GM12878 (cell line): ENCODE data around the gene PROM1.

Experiments used
- BHLHE40 ChIP-seq, 2 experiments: fragments of 450-650 bp in 1 of 2; IDR thresholded peaks; 2 replicates each; pipeline ENCODE4 v1.6.1; 2011 to 2017; ENCODE audit warnings: low read depth in 2 of 2, borderline replicate concordance in 1 of 2, improper control_type of control experiment in 1 of 2, low read length in 1 of 2, mild to moderate bottlenecking in 1 of 2
- CHD2 ChIP-seq: IDR thresholded peaks from 2 replicates; pipeline ENCODE4 v1.6.1; 2011; ENCODE audit warnings: low read depth, low read length, improper control_type of control experiment, borderline replicate concordance
- FOS ChIP-seq: IDR thresholded peaks from 3 replicates; pipeline ENCODE4 v1.6.1; 2011; ENCODE audit warnings: borderline replicate concordance; ENCODE audit not compliant: insufficient read length; ENCODE audit errors: extremely low read depth
- PAX8 ChIP-seq: fragments of 450-650 bp; IDR thresholded peaks from 2 replicates; pipeline ENCODE4 v1.6.1; 2017; ENCODE audit warnings: mild to moderate bottlenecking, moderate library complexity
- POLR2A ChIP-seq: IDR thresholded peaks from 2 replicates; pipeline ENCODE4 v1.6.1; 2011; ENCODE audit warnings: low read depth, mild to moderate bottlenecking, low read length
- RCOR1 ChIP-seq: conservative IDR thresholded peaks from 2 replicates; pipeline ENCODE4 v1.6.1; 2012; ENCODE audit warnings: low read depth, low read length, improper control_type of control experiment
- ZNF384 ChIP-seq: IDR thresholded peaks from 2 replicates; pipeline ENCODE4 v1.6.1; 2012; ENCODE audit warnings: low read depth, mild to moderate bottlenecking, low read length, improper control_type of control experiment, borderline replicate concordance
- TF ChIP-seq, protein P1 (sequence below): IDR thresholded peaks from 2 replicates; pipeline ENCODE4 v1.6.1; 2011; ENCODE audit warnings: low read depth, low read length, improper control_type of control experiment, borderline replicate concordance
- TF ChIP-seq, protein P2 (sequence below), 3 experiments: IDR thresholded peaks in 2 of 3; conservative IDR thresholded peaks in 1 of 3; 2 replicates each; pipeline ENCODE4 v1.5.1; 2011; ENCODE audit warnings: low read depth in 3 of 3, low read length in 3 of 3, mild to moderate bottlenecking in 3 of 3, control low read depth in 2 of 3, moderate library complexity in 2 of 3, inconsistent platforms in 1 of 3, mixed read lengths in 1 of 3; ENCODE audit not compliant: control insufficient read depth in 2 of 3, insufficient read depth in 1 of 3; ENCODE audit errors: extremely low read depth in 1 of 3

DNA sequence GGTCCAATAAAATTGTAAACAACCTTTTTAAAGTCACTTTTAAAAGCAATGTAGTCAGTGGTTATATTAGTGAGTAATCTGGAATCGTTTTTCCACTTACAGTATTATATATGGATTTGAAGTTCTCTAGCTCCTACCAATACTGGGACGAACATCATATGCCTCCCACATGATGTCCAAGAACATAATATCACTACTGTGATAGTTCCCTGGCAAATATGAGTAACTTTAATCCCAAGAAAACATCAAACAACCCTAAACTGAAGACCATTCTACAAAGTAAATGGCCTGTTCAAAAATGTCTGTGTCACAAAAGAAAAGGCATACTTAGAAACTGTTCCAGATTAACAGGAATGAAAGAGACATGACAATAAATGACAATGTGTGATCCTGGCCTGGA, 67.3 kb downstream of the PROM1 start:
- TF ChIP-seq ZNF384: no peak
- no peak for TF ChIP-seq RCOR1
- no peak for TF ChIP-seq POLR2A
- TF ChIP-seq PAX8: no peak
- TF ChIP-seq, protein P1, sequence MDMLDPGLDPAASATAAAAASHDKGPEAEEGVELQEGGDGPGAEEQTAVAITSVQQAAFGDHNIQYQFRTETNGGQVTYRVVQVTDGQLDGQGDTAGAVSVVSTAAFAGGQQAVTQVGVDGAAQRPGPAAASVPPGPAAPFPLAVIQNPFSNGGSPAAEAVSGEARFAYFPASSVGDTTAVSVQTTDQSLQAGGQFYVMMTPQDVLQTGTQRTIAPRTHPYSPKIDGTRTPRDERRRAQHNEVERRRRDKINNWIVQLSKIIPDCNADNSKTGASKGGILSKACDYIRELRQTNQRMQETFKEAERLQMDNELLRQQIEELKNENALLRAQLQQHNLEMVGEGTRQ: no peak
- no peak for TF ChIP-seq FOS
- TF ChIP-seq, protein P2, sequence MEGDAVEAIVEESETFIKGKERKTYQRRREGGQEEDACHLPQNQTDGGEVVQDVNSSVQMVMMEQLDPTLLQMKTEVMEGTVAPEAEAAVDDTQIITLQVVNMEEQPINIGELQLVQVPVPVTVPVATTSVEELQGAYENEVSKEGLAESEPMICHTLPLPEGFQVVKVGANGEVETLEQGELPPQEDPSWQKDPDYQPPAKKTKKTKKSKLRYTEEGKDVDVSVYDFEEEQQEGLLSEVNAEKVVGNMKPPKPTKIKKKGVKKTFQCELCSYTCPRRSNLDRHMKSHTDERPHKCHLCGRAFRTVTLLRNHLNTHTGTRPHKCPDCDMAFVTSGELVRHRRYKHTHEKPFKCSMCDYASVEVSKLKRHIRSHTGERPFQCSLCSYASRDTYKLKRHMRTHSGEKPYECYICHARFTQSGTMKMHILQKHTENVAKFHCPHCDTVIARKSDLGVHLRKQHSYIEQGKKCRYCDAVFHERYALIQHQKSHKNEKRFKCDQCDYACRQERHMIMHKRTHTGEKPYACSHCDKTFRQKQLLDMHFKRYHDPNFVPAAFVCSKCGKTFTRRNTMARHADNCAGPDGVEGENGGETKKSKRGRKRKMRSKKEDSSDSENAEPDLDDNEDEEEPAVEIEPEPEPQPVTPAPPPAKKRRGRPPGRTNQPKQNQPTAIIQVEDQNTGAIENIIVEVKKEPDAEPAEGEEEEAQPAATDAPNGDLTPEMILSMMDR (IDR thresholded peaks at IDR 0.05 in 2 of 3, conservative IDR thresholded peaks at IDR 0.05 in 1 of 3; ENCODE audit: control insufficient read depth in 2 of 3, extremely low read depth in 1 of 3, insufficient read depth in 1 of 3, low read depth in 3 of 3, low read length in 3 of 3): no peak
- TF ChIP-seq CHD2: no peak
- no peak for TF ChIP-seq BHLHE40 (IDR thresholded peaks at IDR 0.05; ENCODE audit: borderline replicate concordance in 1 of 2, low read depth in 2 of 2, low read length in 1 of 2)
